Liver (tissue), 9 donors: ENCODE data around the gene PNKP. TPM values are rescaled to one million over a fixed set of nuclear protein-coding genes. Genes with fewer than 3 reads are reported as not detected.

Experiments used
- DNase-seq: peaks from one replicate; pipeline ENCODE4 v3.0.0-alpha.2; 2017; ENCODE audit warnings: low spot score
- H3K27ac ChIP-seq, 2 donors: one replicate each; pipeline ENCODE4 v1.7.0; 2013; ENCODE audit warnings: inconsistent platforms in 2 of 2, low read length in 2 of 2, control low read depth in 1 of 2, low read depth in 1 of 2, mild to moderate bottlenecking in 1 of 2
- H3K27me3 ChIP-seq, 4 donors: one replicate each; pipeline versions ENCODE4 v1.6.1 to v1.7.0; 2013; ENCODE audit warnings: low read length in 3 of 4, inconsistent platforms in 1 of 4, mild to moderate bottlenecking in 1 of 4, moderate library complexity in 1 of 4; ENCODE audit not compliant: control insufficient read depth in 4 of 4, insufficient read depth in 4 of 4
- H3K36me3 ChIP-seq, 4 donors: one replicate each; pipeline versions ENCODE4 v1.6.1 to v1.7.0; 2013; ENCODE audit warnings: low read length in 3 of 4, mild to moderate bottlenecking in 3 of 4, low read depth in 1 of 4, moderate library complexity in 1 of 4; ENCODE audit not compliant: control insufficient read depth in 4 of 4, insufficient read depth in 3 of 4
- H3K4me1 ChIP-seq, 4 donors: one replicate each; pipeline versions ENCODE4 v1.6.1 to v1.7.0; 2013; ENCODE audit warnings: low read length in 3 of 4, mild to moderate bottlenecking in 3 of 4, moderate library complexity in 1 of 4; ENCODE audit not compliant: control insufficient read depth in 4 of 4, insufficient read depth in 4 of 4
- H3K4me3 ChIP-seq, 3 donors: one replicate each; pipeline versions ENCODE4 v1.6.1 to v1.7.0; 2013; ENCODE audit warnings: low read length in 3 of 3, control low read depth in 1 of 3, low read depth in 1 of 3, mild to moderate bottlenecking in 1 of 3
- H3K9ac ChIP-seq, 2 donors: one replicate each; pipeline ENCODE4 v1.7.0; 2013; ENCODE audit warnings: low read length in 2 of 2, mild to moderate bottlenecking in 2 of 2, moderate library complexity in 2 of 2, control low read depth in 1 of 2, low read depth in 1 of 2
- H3K9me3 ChIP-seq, 4 donors: one replicate each; pipeline versions ENCODE4 v1.6.1 to v1.7.0; 2013; ENCODE audit warnings: low read length in 3 of 4; ENCODE audit not compliant: control insufficient read depth in 4 of 4
- ATF3 ChIP-seq: IDR thresholded peaks from 2 replicates; pipeline ENCODE4 v1.6.1; 2016; ENCODE audit warnings: antibody characterized with exemption
- CTCF ChIP-seq: fragments of 150-350 bp; IDR thresholded peaks from 2 replicates; pipeline ENCODE4 v1.5.1; 2017; ENCODE audit warnings: improper control_type of control experiment, low read depth, low read length; ENCODE audit not compliant: missing input control
- FOXA1 ChIP-seq: IDR thresholded peaks from 2 replicates; pipeline ENCODE4 v1.6.1; 2016; ENCODE audit warnings: antibody characterized with exemption
- FOXA2 ChIP-seq: IDR thresholded peaks from 2 replicates; pipeline ENCODE4 v1.6.1; 2016; ENCODE audit warnings: antibody characterized with exemption
- GABPA ChIP-seq, 2 donors: IDR thresholded peaks in 1 of 2; conservative IDR thresholded peaks in 1 of 2; 2 replicates each; pipeline ENCODE4 v1.6.1; 2016; ENCODE audit warnings: antibody characterized with exemption in 2 of 2, mild to moderate bottlenecking in 1 of 2, moderate library complexity in 1 of 2
- HNF4A ChIP-seq, 2 donors: conservative IDR thresholded peaks; 2 replicates each; pipeline ENCODE4 v1.6.1; 2016; ENCODE audit warnings: antibody characterized with exemption in 2 of 2, mild to moderate bottlenecking in 2 of 2
- HNF4G ChIP-seq: IDR thresholded peaks from 2 replicates; pipeline ENCODE4 v1.6.1; 2016; ENCODE audit warnings: antibody characterized with exemption
- NR2F2 ChIP-seq: IDR thresholded peaks from 2 replicates; pipeline ENCODE4 v1.6.1; 2016; ENCODE audit warnings: antibody characterized with exemption
- RAD21 ChIP-seq, 2 donors: IDR thresholded peaks; 2 replicates each; pipeline ENCODE4 v1.6.1; 2016; ENCODE audit warnings: antibody characterized with exemption in 2 of 2, mild to moderate bottlenecking in 2 of 2
- REST ChIP-seq: IDR thresholded peaks from 2 replicates; pipeline ENCODE4 v1.6.1; 2016; ENCODE audit warnings: antibody characterized with exemption, mild to moderate bottlenecking
- RXRA ChIP-seq, 2 donors: IDR thresholded peaks; 2 replicates each; pipeline ENCODE4 v1.6.1; 2017 to 2018; ENCODE audit warnings: antibody characterized with exemption in 2 of 2, mild to moderate bottlenecking in 1 of 2
- SP1 ChIP-seq: IDR thresholded peaks from 2 replicates; pipeline ENCODE4 v1.6.1; 2018; ENCODE audit warnings: antibody characterized with exemption, mild to moderate bottlenecking
- TAF1 ChIP-seq: conservative IDR thresholded peaks from 2 replicates; pipeline ENCODE4 v1.6.1; 2016; ENCODE audit warnings: antibody characterized with exemption, mild to moderate bottlenecking
- YY1 ChIP-seq: IDR thresholded peaks from 2 replicates; pipeline ENCODE4 v1.6.1; 2016; ENCODE audit warnings: antibody characterized with exemption, mild to moderate bottlenecking
- whole genome bisulfite sequencing: extraction: QIAGEN DNeasy Blood & Tissue Kit; methylation state at CpG from one replicate; pipeline ENCODE4 v1.1.7; 2013; 5-methylcytosine and 5-hydroxymethylcytosine counted together
- polyA plus RNA-seq, 2 donors: library from polyadenylated mRNA; stranded (reverse) in 1 of 2; unstranded in 1 of 2; fragments of 200-250 nt in 1 of 2; fragments of >200 nt in 1 of 2; fragmentation: Nextera tagmentation in 1 of 2; extraction: Ambion mirVana in 1 of 2; gene quantifications; one replicate each; pipeline versions ENCODE4 v1.2.1 to v1.2.3, GENCODE V29; 2013 to 2015
- total RNA-seq, 2 donors: library from RNA; depleted of rRNA; stranded (reverse); fragments of >200 nt; gene quantifications; one replicate each; pipeline ENCODE4 v1.2.3, GENCODE V29; 2014
- TF ChIP-seq, protein P1 (sequence below): IDR thresholded peaks from 2 replicates; pipeline ENCODE4 v1.6.1; 2016; ENCODE audit warnings: antibody characterized with exemption
- donor health status: healthy.
- donor health status: healthy.
- donor health status: healthy.
- donor health status: healthy.
- donor health status: healthy.

Gene PNKP
- total and polyA plus RNA-seq, 4 donors: 17.3 to 30.9 (median 19.8) TPM

- H3K4me3 ChIP-seq: peak overlapping the region; percentile 72 to 92 (median 91)
- 37% methylated on average over 16 of the region's 16 CpGs for WGBS
- no peaks in the 10 kb centered on the region for H3K27me3 ChIP-seq
- H3K36me3 ChIP-seq: peaks cover 0 to 5% (median 3%) of the 10 kb centered on the region in 4 donors
- H3K9me3 ChIP-seq: no peaks in the 10 kb centered on the region
- TF ChIP-seq, protein P1, sequence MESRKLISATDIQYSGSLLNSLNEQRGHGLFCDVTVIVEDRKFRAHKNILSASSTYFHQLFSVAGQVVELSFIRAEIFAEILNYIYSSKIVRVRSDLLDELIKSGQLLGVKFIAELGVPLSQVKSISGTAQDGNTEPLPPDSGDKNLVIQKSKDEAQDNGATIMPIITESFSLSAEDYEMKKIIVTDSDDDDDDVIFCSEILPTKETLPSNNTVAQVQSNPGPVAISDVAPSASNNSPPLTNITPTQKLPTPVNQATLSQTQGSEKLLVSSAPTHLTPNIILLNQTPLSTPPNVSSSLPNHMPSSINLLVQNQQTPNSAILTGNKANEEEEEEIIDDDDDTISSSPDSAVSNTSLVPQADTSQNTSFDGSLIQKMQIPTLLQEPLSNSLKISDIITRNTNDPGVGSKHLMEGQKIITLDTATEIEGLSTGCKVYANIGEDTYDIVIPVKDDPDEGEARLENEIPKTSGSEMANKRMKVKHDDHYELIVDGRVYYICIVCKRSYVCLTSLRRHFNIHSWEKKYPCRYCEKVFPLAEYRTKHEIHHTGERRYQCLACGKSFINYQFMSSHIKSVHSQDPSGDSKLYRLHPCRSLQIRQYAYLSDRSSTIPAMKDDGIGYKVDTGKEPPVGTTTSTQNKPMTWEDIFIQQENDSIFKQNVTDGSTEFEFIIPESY: no peak
- TF ChIP-seq FOXA2 (no peak), TAF1 (no peak), GABPA (IDR thresholded peaks at IDR 0.05 in 1 of 2, conservative IDR thresholded peaks at IDR 0.05 in 1 of 2) (no peak), REST (no peak), HNF4A (conservative IDR thresholded peaks at IDR 0.05) (no peak), RXRA (IDR thresholded peaks at IDR 0.05) (no peak), ATF3 (no peak), RAD21 (IDR thresholded peaks at IDR 0.05) (no peak), NR2F2 (no peak), SP1 (no peak), FOXA1 (no peak)
- peak overlapping the region; percentile 5 to 99 for H3K9ac ChIP-seq
- peak overlapping the region in 1 of 2 donors; percentile 100 for H3K27ac ChIP-seq
- no peak for DNase-seq
- H3K4me1 ChIP-seq: peaks cover 5 to 23% (median 14%) of the 10 kb centered on the region in 4 donors
Measured at GRCh38 chr19:49818649-49819370, 48.6 kb downstream of the PNKP start.

GRCh38 chr19:49817964-49818648, 49.3 kb downstream of the PNKP start, which contains the start of gene MED25:
Gene MED25 (plus strand): TSS chr19:49818289. CDS start chr19:49818342, 53 bp downstream.
- Histone ChIP-seq H3K27ac (peak within 1 kb of the TSS; percentile 91 to 100), H3K9me3 (no peaks in the 10 kb centered on the region), H3K36me3 (peaks cover 0 to under 1% (median 0%) of the 10 kb centered on the region in 4 donors), H3K9ac (peak within 1 kb of the TSS; percentile 72 to 99), H3K27me3 (no peaks in the 10 kb centered on the region), H3K4me3 (peak within 1 kb of the TSS; percentile 72 to 92 (median 91)), H3K4me1 (peaks cover 5 to 25% (median 17%) of the 10 kb centered on the region in 4 donors)
- TF ChIP-seq YY1: peak; percentile 100
- TF ChIP-seq CTCF: peak; percentile 50
- no peak for TF ChIP-seq HNF4G
- peak in 1 of 2 donors; percentile 44 for TF ChIP-seq RAD21 (IDR thresholded peaks at IDR 0.05)
- under 1% methylated on average over 57 of the region's 57 CpGs for WGBS
- DNase-seq: peak; percentile 92
